ENCODE measurements around the gene PADI3.

DNA sequence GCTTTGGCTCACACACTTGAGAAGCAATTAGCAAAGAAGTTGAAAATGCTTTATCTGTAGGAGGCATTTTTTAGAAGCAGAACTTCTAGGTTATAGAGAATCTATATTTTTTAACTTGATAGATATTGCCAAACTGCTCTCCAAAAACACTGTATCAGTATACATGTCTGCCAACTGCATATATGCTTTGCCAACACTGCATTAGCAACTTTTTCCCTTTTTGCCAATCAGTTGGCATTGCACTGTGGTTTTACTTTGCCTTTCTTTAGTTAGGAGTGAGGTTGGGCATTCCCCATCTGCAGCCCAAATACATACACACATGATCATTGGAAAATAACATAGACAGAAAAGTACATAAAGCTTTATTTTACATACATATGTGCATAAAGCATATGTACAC lies 15.0 kb downstream of the PADI3 start:
- TF ChIP-seq FOXM1 (IDR thresholded peaks at IDR 0.05; ENCODE audit: borderline replicate concordance, low read depth) (no peak), YY1 (IDR thresholded peaks at IDR 0.05; ENCODE audit: low read depth) (no peak), REST (IDR thresholded peaks at IDR 0.05; ENCODE audit: low read depth) (no peak), EP300 (IDR thresholded peaks at IDR 0.05; ENCODE audit: borderline replicate concordance) (no peak), TCF12 (IDR thresholded peaks at IDR 0.05; ENCODE audit: low read depth) (no peak), CEBPB (IDR thresholded peaks at IDR 0.05) (no peak), RAD21 (IDR thresholded peaks at IDR 0.05; ENCODE audit: low read depth) (no peak), TEAD4 (IDR thresholded peaks at IDR 0.05) (no peak), EGR1 (IDR thresholded peaks at IDR 0.05) (no peak), NFIC (IDR thresholded peaks at IDR 0.05) (no peak), CREB1 (IDR thresholded peaks at IDR 0.05; ENCODE audit: low read depth) (no peak)
- TF ChIP-seq, protein P1, sequence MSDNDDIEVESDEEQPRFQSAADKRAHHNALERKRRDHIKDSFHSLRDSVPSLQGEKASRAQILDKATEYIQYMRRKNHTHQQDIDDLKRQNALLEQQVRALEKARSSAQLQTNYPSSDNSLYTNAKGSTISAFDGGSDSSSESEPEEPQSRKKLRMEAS (IDR thresholded peaks at IDR 0.05), result no peak
